GM18517 (cell line): ENCODE data around the gene DHX8.

Experiments used
- ATAC-seq: cut with Tn5 transposase; IDR thresholded peaks from one replicate; pipeline ENCODE4 v1.9.1; 2021; ENCODE audit warnings: mild to moderate bottlenecking, moderate library complexity; ENCODE audit not compliant: unreplicated experiment

Gene DHX8

DNA sequence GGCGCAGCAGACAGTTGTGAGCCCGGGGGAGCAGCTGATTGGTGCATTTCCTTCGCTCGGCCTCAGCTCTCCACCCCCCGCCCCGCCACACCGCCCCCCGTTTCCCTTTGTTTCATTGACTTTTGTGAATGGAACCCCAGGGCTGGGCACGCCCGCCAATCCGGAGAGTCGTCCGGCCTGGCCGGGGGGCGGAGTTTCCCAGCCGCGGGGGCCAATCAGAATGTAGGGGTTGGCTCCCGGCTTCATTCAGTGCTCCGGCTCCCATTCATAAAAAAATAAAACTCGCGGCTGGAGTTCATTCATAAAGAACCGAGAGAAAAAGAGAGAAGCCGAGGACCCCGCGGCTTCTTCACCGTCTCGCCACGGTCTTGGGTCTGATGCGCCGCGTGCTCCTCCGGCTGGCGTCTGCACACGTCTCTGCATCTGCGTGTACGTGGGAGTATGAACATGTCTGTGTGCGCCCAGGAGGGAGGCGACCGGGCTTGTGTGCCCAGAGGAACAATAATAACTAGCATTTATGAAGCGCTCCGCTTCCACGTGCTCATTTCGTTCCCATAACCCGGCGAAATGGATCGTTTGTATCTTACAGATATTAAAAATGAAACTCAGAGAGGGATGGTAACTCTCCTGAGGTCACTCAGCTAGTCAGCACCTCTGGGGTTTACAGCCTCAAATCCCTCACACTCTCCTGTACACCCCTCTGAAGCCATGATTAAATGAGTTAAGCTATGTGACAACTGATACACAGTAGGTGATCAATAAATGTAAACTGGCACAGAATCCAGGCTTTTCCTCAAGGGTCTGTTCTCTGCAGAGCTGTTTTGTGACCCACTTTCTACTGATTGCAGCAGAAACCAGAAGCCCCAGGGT, 62.8 kb downstream of the DHX8 start, which contains the start of gene ETV4:
Gene ETV4, minus strand, starts transcription at position 22 of the 870 bp plus-strand sequence. CDS start 723 bp downstream, outside the sequence.
- peak; percentile 53 for ATAC-seq

DNA sequence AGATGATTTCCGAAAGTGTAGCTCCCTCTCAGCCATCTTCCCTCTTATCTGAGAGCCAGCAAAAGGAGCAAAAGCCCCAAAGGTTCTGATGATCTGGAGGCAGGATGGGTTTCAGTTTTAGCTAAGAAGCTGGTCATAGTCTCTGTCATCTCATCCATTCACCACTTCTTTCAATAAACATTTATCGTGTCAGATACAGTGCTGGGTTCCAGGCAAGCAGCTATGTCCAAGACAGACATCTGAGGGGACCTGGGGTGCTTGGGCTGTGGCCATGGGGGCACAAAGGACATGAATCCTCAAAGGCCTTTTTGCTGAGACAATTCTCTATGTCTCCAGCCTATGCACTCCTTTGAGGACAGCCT, 63.4 kb downstream of the DHX8 start:
- ATAC-seq = no peak

DNA sequence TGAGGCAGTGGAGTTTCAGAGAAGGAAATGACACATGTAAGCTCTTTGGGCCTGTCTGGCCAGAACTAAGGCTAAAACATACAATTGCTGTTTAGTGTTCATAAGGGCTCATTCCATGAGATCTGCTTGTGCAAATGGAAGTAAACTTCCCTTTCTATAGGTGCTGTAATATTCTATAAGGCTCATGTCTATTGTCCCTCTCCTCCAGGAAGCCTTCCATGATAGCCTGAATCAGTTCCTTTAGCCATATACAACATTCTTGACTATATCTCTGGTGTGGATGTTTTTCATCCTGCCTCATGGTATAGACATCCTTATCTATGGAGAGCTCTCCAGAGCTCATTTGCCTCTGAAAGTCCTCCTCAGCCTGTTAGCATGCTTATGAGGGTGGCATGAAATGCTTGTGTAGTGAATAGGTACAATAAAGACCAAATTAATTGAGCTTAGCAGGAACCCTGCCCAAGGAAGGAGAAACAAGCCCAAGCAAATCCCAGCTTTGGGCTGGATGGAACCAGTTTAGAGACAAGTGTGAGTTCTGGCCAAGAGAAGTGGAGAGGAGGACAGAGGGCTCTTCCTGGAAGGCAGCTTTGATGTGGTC, 64.0 kb downstream of the DHX8 start:
- ATAC-seq = no peak

DNA sequence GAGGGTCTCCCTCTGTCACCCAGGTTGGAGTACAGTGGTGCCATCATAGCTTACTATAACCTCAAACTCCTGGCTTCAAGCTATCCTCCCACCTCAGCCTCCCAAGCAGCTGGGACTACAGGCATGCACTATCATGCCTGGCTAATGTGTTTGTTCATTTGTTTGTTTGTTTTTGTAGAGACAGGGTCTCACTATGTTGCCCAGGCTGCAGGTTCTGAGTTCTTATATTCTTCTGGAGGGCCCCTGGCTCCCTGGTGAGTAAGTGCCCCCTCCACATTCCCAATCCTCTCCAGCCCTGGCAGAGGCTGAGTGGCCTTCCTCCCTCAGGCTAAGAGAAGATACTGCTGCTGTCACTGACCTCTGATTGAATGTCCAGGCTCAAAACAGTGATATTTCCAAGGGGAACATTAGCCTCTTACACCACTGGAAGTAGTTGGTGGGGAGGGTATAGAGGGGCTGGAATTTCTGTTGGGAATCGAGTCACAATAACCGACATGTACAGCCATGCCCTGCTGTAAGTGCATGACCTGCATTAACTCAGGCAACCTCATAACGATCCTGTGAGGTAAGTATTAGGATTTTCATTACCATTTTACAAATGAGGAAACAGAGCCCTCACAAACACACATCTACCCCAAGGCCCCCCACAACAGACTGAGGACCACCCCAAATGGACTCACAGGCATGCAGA, 65.1 kb downstream of the DHX8 start:
- ATAC-seq = no peak

DNA sequence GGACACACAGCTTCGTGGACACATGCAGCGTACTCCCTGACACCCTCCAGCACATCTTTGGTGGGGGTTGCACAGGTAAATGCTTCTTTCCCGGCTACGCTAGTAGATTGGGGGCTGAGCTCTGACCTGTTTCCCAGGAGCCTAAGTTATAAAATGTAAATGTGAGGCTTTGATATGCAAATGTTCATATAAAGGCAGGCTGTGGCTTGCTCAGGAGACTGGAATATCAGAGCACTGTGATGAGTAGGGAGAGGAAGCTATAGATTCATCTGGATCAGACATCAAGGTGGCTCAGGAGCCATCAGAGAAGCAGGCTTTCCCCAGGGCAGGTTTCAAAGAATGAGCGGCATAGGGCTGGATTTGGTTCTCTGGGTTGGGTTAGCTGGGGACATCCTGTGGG, 65.7 kb downstream of the DHX8 start:
- ATAC-seq = no peak

DNA sequence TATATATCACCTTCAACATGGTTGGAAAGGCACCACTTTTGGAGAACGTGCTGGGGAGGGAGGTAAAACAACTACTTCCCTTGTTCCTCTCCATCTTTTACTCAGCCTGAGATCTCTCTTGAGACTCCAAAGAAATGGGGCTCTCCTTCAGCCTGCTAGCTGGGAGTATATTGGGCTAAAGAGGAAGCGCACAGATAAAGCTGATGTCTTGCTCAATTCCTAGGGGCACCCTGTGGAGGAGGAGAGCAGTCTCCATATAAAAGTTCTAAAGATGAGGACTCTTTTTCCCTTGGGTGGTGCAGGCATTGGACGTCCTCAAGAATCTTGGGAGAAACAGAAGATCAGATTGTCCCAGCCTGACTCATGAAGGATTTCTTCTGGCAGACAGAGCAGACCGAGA, 67.0 kb downstream of the DHX8 start:
- no peak for ATAC-seq

DNA sequence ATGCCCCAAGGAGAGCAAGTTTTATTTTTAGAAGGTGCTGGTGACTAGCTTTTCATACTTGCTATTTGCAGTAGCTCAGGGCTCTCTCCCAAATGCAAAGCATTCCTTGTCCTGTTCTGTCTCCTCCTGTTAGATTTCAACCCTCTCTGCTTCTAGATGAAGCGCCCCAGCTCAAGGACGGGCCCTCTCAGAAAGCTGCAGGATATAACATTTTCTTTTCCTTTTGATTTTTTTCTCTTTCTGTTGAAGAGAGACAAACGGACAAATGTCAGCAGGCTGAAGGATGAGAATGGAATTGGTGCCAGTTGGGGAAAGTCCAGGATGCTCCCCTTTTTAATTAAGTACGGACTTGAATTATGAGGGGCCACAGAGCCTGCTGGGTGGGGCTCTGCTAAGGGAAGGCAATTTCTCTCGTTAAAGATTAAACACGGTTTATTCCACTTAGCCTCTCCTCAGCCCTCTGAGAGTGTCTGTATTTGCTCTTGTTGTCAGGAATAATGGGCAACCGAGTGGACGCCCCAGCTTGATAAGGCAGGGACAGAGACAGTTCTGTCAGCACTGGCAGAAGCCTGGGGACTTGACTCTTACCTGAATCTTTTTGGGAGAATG, 68.6 kb downstream of the DHX8 start:
- ATAC-seq = no peak

DNA sequence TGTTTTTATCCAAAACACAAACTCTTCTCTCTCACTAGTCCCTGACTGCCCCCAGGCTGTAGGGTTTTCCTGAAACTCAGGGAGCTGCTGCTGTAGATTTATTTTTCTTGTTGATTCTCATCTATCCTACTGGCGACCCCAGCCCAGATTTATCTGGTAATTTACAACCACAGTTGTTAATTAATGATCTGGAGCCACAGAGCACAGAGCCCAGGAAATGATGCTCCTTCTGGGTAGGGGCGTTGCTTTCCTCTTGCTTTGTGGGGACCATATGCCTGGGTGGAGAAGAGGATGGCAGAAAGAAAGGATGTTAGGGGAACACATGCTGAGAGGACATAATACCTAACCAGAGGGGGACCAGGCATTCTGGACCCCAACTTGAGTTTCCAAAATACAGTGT, 69.8 kb downstream of the DHX8 start:
- no peak for ATAC-seq

DNA sequence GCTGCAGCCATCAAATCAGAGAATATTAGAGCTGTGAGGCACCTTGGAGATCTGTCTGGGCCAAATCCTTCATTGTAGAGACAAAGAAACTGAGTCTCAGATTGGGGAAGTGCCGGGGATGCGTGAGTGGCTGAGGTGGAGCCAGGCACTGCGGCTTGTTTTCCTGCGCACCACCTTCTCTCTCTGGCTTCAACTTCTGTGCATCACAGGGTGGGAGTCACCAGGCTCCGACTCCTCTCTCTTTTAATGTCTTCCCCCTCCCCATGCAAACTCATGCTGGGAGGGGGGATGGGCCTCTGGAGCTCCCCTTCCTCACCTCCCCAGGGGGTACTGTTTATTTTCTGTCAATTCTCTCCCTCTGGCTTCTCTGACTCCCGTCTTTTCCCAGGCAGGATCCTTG, 71.1 kb downstream of the DHX8 start:
- no peak for ATAC-seq

DNA sequence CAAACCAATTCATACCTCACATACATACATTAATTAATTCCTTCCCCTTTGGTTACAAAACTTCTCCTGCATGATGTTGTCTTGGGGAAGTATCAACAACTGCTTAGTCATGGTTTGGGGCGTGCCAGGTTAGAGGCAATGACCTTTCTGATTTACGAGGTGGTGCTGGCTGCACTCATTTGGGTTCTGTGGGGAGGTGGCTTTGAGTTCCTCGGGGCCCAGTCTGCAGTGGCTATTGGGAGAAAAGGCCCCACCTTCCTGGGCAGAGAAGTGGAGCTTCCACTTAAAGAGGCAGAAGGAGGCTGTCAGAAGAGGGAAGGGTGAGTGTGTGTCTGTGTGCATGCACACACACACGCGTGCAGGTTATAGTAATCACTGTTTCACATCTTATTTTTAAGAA, 72.5 kb downstream of the DHX8 start:
- ATAC-seq = no peak

DNA sequence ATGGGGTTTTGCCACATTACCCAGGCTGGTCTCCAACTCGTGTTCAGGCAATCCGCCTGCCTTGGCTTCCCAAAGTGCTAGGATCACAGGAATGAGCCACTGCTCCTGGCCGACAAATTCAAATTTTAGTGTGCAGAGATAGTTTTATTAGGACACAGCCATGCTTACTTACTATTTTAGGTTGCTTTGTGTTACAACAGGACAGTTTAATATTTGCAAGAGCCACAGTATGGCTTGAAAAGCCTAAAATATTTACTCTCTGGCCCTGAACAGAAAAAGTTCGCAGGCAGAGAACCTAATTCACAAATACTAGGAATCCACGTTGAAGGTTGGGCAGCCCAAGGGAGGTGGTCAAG, 75.0 kb downstream of the DHX8 start:
- no peak for ATAC-seq

DNA sequence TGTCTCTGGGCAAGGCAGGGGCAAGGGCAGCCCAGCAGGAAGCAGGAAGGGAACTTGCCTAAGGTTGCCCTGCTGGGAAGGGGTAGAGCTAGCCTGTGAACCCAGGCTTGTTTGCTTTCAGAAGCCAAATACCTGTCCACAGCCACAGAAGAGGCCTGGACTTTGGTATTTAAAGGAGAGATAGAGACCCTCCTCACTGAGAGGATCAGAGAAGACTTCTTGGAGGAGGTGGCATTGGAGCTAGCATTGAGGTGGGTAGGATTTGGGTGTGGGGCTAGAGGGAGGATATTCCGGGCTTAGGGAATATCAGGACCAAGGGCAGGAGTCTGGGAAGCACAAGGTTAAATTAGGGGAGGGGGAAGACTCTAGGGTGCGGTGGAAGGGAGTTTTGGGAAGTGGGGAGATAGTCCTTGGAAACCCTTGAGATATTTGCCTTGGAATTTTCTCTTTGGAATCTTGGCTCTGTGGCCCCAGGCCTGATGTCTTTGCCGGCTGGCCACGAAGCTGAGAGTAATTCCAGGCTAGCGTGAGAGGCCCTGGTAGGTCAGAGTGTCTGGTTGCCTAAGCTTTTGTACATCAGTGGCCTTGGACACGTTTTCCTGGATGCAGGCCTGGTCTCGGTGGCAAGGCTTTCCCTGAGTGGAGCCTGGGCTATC, 75.5 kb downstream of the DHX8 start:
- ATAC-seq = no peak

DNA sequence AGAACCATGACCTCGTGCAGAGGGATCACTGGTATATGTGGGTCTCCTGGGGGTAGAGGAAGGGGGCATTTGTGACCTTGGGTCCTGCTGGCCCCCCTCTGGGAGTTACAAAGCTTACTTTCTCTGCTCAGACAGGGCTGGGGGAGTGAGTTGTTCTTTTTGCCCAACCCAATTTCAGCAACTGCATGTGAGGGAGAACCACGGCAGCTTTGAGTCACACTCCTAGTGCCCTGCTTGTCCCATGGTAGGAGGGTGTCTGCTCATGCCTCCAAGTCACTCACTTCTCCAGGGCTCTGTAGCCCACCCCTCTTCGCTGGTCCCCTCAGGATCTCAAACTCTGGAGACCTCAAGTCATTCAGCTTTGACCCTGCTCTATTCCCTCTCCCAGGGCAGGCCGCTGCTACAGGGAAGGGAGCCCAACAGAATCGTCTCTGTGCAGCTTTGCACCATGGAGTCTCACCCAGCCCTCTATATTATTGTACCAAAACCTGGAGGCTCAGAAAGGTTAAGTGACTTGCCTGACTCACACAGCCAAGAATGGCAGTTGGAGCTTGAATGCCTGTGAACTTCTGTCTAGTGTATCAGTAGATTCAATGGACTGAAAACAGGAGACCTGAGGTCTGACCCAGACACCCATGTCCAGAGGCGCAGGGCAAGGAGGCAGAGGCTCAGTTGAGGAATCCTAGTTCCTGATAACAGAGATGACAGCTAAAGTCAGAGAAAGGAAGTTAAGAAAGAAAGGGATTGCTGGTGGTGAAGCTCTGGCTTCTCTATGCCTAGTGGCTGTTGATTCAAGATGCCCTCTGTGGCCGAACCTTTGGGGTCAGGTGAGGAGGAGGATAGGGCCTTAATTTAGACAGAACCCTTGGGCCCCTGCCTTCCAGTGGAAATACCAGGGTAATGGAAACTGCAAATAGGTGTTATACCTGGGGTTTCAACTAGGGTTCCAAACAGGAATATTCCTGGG, 77.0 kb downstream of the DHX8 start:
- no peak for ATAC-seq

DNA sequence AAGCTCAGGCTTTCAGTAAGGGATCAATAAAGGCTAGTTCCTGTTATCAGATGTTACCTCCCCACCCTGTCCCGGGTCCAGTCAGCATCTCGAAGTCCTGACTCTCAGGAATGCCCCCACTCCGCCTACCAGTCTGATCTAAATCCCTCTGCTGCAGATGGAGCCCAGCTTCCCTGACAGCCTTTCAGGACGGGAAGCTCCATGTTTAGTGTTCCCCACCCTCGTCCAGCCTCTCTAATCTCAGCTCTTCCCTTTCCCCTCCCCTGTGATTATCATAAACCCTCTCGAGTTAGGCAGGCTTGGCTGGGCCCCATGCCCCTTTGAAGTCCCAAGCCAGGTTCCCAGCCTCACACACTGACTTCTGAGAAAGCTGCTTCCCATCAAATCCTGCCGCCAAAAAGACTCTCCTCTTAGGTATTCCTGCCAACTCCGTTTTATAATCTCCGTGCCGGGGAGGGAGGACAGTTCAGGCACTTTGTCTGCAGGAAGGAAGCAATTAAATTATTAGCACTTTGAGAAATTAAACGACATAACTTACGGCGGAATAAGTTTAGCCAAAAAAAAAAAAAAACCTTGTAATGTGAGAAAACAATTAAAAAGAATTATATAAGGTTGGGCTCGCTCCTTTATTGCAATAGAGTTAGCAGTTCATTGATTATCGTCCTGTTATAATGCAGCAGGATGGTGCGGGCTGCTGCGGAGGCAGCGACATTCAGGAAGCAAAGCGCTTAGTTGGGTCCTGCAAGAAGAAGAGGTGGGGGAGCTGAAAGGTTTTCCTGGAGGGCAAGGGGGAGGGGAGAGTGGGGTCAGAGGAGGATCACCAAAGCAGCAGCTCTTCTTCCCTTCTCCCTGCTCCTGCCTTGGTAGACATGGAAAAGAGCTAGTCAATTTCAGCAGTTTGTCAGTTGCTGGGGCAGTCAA, 79.2 kb downstream of the DHX8 start:
- no peak for ATAC-seq

DNA sequence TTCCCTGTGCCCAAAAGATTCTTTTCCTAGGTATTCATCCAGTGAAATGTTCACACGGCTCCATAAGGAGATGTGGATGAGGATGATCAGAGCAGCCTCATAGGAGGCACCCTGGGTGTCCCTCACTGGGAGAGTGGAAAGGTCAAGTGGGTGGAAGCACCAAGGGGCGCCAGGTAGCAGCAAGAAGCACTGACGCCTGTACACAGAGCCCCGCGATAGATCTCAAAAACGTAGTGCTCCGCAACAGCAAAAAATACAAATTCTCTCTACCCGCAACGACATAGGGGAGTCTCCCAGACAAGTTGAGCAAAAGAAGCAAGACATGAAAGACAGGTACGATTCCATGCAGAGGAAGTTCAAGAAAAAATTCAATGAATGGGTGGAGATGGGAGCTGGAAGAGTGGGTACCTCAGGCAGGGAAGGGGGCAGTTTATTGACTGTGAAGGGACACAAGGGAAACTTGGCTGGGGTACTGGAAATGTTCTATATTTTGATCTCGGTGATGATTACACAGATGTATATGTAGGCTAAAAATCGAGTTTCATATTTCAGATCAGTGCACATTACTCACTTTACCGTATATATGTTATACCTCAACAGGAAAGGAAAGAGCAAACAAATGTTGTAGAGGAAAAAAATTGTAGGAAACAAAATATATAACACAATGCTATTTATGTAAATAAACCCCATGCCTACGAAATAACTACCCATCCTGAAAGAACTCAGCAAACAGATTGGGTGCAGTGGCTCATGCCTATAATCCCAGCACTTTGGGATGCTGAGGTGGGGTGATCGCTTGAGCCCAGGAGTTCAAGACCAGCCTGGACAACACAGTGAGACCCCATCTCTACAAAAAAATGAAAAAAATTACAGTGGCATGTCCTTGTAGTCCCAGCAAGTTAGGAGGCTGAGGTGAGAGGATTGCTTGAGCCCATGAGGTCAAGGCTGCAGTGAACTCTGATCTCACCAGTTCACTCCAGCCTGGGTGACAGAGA, 80.1 kb downstream of the DHX8 start:
- no peak for ATAC-seq

DNA sequence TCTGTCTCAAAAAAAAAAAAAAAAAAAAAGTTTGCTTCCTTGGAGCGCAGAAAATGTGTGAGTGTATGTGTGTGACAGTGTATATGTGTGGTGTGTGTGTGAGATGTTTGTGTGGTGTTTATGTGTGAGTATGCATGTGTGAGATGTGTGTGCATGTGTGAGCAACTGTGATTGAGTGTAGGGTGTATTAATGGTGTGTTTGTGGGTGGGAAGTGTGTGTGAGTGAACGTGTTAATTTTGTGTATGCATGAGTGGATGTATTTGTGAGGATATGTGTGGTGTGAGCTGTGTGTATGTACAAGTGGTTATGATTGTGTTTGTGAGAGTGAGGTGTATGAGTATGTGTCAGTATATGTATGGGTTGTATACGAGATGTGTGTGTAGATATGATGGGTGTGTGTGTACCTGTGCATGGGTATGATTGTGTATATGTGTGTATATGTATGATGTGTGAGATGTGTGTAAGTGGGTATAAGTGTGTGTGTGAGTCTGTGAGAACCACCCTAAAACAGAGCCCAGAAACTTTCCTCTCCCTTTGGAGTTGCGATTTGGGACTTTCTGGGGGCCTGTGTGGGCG, 84.8 kb downstream of the DHX8 start:
- ATAC-seq = no peak

DNA sequence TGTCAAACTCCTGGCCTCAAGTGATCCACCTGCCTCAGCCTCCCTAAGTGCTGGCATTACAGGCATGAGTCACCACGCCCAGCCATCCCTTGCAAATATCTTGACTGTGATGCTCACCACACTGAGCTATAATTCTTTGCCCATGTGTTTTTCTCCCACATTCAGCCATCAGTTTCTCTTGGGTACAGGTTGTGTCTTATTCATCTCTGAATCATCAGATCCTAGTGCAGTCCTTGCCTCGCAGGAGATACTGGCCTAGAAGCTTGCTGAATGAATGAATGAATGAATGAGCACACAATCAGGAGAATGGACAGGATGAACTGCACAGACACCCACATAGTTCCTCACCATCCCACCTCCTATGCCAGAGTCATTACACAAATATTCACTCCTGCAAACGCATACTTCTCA, 86.7 kb downstream of the DHX8 start:
- ATAC-seq = no peak
